ENCODE measurements around the gene SHH.

DNA sequence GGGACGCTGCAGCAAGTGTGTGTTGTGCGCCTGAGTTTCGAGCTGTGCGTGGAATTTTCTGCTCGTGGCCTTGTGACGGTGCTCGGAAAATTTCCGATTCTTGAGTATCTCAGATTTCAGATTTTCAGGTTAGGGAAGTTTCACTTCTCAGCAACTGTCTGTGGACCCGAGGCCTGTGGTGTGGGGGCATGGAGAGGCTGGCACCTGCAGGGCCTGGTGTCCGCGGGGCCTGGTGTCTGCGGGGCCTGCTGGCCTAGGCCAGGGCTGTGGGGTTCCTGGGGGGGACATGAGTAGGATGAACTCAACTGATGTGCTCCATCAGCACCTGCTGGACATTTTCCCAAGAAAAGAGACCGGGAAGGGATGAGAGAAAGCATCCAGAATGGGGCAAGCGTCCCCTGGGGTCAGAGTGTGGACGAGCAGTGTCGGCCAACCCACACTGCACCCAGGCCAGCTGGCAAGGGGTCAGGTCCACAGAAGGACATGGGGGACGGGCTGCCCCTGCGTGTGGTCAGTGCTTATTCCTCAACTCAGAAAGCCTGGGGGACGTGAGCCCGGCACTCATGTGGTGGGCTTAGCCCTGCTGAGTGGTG, 31.3 kb upstream of the SHH start:
- TF ChIP-seq POLR2A (IDR thresholded peaks at IDR 0.05; ENCODE audit: low read depth, low read length) (no peak), PAX5 (IDR thresholded peaks at IDR 0.05; ENCODE audit: insufficient read depth, low read length, severe bottlenecking) (no peak), POU2F2 (IDR thresholded peaks at IDR 0.05; ENCODE audit: low read depth, low read length) (no peak)

Data from GM12891 (cell line).